HS-27A (cell line): ENCODE data around the gene TTLL8.

Experiments used
- DNase-seq: peaks from one replicate; pipeline ENCODE4 v3.0.0-alpha.2; 2012; ENCODE audit warnings: low read depth, missing footprints

Gene TTLL8

DNA sequence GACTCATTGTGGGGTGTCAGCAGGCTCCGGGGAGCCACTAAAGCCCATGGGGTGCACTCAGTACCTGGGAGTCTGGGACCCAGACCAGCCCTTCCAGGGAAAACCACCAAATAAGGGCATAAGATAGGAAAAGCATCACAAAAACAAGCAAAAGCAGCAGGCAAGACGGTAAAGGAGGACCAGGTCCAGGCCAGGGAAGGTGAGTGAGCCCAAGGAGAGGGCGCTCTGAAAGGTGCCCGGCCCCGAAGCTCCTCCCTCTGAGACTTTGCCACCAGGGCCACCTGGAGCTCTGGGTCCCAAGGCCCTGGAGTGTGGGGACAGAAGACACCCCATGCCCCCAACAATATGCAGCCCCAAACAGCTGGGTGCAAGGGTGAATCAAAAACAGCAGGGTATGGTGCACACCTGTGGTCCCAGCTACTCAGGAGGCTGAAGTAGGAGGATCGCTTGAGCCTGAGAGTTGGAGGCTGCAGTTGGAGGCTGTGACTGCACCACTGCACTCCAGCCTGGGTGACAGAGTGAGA, 40.3 kb downstream of the TTLL8 start:
- no peak for DNase-seq

GRCh38 chr22:50016988-50017700, 41.0 kb downstream of the TTLL8 start:
- DNase-seq: no peak

GRCh38 chr22:50016308-50016987, 41.6 kb downstream of the TTLL8 start:
- no peak for DNase-seq

DNA sequence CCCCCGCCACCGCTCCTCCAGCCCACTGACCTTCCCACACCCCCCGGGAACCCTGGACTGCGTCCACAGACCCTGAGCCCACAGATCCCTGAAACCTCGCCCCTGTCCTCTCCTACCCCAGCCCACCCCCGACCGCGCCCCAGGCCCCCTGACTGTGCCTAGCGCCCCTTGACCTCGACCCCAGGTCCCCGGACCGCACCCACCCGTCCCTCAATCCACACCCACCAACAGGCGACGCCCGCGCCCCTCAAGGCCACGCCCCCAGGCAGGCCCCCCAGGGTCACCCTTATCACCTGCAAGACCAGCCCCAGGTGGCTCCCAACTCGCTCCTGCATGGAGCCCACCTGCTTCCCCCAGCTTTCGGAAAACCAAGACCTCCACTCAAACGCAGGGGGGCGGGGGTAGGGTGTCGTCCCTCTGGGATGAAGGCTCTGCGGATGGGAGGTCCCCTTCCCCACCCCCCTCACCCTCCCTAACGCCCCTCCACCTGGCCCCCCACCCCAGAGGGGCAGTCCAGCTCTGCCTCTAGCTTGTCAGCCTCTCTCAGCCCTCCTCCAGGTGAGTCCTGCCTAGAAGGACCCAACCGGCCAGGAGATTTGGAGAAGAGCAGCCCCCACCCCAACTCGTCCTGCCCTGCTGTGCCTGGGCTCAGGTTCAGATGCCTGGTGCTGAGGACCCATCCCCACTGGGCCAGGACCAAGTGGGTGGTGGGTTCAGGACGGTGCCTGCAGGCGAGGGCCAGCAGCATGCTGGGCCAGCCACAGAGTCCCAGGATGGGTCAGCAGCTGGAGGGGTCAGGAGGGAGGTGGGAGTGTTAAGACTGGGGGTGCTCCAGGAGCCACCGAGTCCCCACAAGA, 42.4 kb downstream of the TTLL8 start:
- no peak for DNase-seq

- DNase-seq: no peak
Measured at GRCh38 chr22:50014655-50015401, 43.3 kb downstream of the TTLL8 start.

GRCh38 chr22:50014053-50014501, 44.0 kb downstream of the TTLL8 start:
- no peak for DNase-seq

DNA sequence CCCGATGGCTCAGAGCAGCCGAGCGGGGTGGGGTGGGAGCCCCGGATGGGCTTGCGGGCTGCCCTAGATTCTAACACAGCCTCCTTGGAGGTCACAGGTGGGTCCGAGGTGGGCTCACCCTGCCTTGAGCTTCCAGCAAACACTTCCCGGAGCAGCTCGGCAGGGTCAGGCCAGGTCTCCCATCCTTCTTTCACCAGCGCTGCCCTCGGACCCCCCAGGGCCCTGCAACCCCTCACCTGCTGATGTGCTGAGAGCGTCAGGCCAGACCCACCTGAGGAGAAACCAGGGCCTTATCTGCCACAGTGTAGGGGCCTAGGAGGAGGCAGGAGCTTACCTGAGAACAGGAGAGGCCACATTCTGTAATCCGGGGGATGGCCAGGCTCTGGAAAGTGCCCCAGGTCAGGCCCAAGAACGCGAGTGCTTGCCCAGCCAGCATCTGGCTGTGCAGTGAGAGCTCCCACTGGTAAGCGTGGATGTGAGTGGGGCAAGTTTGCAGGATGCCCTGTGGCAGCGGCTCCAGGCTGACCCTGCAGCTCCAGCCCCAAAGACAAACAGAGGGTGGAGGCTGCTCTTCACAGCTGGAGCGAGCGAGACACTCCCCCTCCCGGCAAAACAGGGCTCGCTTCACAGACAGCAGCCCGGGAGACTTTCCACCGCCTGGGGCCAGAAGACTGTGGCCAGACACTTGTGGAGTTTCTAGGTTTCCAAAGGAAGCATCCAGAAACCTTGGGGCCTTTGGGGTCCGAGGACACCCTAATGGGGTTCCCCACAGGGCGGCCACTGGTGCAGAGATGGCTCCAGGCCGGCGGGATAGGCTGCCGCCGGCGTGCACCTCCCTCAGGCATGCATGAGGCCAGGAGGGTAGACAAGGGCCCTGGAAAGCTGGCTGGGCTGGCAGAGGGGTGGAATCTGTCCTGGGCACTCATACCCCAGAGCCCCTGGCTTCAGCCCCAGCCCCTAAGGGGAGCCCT, 45.6 kb downstream of the TTLL8 start, which contains the start of gene IL17REL:
TSS of gene IL17REL (minus strand) at position 555 of the 971 bp plus-strand sequence. CDS start at position 436, 119 bp downstream.
- DNase-seq: no peak

DNA sequence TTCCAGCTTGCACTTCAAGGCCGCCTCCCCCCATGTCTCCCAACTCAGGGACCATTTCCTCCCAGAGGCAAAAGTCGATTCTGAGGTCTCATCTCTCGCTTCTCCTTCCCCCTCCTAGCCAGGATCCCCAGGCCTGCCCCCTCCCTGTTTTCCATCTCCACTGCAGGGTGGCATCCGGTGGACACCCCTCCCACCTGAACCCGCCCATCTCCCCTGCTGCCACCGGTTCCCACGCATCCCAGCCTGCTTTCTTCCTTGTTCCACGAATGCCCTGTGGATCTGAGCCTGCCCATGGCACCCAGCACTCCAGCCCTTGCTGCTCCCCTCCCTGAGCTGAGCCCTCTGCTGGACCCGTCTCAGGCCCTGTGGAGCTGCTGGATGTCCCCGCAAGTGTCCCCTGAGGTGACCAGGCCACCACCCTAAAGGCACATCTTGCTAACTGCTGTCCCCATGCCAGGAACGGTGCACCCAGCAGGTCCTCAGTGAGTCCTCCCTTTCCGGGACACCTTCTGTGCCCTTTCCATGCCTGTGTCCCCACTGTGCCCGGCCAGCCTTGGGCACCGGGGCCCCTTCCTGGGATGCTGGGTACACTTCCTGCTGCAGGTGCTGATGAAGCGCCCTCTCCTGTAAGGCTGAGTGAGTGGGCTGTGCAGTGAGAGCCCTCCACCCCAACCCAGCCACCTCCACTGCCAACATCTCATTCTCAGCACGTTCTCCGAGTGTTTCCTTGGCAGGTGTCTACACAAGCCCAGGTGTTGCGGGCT, 46.5 kb downstream of the TTLL8 start:
- no peak for DNase-seq

- DNase-seq: no peak
Measured at GRCh38 chr22:50010676-50011446, 47.2 kb downstream of the TTLL8 start.

DNA sequence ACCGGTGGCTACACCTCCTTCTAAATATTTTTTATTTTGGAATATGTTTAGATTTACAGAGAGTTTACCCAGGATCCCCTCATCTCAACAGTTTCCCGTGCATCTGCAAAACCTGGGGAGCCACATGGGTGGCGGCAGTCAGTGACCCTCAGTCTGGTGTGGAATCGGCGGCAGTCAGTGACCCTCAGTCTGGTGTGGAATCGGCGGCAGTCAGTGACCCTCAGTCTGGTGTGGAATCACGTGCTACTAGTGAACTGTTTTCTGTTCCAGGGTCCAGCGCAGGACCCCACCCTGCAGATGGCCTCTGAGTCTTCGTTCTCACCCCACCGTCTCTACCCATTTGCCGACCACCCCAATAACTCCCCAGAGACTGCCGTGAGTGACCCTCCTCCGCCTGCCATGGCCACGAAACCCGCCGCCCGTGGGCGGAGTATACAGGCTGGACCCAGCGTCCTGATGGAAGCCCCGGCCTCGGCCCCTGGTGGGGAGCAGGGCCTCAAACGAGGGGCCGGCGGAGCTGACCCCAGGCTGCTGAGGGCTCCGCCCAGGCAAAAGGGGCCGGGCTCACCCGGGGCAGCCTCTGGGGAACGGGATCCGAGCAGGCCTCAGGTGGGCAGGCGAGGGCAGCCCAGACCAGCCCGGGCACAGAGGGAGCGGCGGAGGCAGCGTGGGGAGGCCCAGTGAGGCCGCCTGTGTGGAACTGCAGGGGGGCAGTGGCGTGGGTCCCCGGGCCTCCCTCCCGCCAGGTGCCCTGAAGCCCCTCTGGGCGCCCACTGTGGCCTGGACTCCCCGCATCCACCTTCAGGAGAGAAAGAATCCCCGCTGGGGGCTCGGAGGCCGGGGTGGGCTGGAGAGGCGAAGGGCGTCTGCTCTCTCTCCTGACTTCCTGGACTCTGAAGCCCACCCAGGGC, 48.1 kb downstream of the TTLL8 start:
- no peak for DNase-seq

GRCh38 chr22:50009251-50009650, 48.8 kb downstream of the TTLL8 start:
- no peak for DNase-seq

GRCh38 chr22:50008151-50009040, 49.7 kb downstream of the TTLL8 start:
- no peak for DNase-seq

DNA sequence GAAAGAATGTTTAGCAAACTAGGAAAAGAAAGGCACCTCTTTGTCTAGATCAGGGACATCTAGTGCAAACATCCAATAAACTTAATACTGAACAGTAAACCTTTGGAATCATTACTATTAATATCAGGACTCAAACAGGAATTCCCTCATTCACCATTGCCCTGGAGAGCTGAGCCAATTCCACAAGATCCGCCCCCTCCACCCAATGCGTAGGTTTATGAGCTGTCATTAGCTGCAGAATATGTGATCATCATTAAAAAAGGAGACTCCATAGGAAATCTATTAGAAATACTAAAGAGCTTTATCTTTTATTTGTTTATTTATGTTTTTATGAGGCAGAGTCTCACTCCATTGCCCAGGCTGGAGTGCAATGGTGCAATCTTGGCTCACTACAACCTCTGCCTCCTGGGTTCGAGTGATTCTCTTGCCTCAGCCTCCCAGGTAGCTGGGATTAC, 51.0 kb downstream of the TTLL8 start:
- no peak for DNase-seq

- DNase-seq: no peak
Measured at GRCh38 chr22:50004918-50005317, 53.2 kb downstream of the TTLL8 start.

GRCh38 chr22:50002791-50003190, 55.3 kb downstream of the TTLL8 start:
- DNase-seq: no peak

DNA sequence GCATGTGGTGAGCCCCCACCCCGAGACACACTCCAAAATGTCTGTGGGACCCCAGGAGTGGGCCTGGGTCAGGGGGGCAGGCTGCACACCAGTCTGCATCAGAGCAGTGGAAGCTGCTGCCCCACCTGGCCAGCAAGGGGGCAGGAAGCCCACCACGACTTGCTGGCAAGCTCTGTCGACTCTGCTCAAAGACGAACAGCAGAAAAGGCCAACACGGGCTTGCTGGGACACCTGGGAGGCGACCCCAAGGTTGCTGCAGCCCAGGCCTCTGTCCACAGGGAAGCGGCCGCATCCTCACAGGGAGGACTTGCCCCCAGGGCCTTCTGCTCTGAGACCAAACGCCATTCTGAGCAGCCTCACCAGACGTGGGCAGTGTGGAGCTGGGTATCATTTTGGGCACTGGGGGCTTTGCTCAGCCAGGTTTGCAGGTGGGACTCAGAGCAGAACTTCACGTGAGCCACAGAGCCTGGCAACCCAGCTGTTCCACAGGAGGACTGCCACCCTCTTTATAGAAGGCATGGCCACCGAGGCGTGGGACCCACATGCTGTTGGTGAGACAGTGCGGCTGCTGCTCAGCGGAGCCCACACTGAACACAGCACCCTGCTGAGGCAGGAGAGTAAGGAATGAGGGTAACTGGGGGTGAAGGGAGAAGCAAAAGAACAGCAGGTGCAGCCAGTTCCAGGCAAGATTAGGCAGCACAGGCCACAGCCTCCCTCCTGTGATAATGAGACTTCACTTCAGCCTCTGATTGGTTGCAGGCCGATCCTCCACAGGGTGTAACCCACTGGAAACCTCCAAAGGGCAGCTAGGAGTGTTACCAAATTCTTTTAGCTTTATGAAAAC, 56.5 kb downstream of the TTLL8 start:
- no peak for DNase-seq
